Measurements from ENCODE around the gene TBC1D2. TPM values are rescaled to one million over a fixed set of nuclear protein-coding genes. Genes with fewer than 3 reads are reported as not detected.

The TBC1D2 gene
- total and polyA plus RNA-seq, 7 donors, result 1.3 to 2.9 (median 2.1) TPM

GRCh38 chr9:98228392-98229089 lies 26.9 kb downstream of the TBC1D2 start:
- TF ChIP-seq, protein P1, sequence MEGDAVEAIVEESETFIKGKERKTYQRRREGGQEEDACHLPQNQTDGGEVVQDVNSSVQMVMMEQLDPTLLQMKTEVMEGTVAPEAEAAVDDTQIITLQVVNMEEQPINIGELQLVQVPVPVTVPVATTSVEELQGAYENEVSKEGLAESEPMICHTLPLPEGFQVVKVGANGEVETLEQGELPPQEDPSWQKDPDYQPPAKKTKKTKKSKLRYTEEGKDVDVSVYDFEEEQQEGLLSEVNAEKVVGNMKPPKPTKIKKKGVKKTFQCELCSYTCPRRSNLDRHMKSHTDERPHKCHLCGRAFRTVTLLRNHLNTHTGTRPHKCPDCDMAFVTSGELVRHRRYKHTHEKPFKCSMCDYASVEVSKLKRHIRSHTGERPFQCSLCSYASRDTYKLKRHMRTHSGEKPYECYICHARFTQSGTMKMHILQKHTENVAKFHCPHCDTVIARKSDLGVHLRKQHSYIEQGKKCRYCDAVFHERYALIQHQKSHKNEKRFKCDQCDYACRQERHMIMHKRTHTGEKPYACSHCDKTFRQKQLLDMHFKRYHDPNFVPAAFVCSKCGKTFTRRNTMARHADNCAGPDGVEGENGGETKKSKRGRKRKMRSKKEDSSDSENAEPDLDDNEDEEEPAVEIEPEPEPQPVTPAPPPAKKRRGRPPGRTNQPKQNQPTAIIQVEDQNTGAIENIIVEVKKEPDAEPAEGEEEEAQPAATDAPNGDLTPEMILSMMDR (IDR thresholded peaks at IDR 0.05), result no peak
- DNase-seq (no peak), ATAC-seq (no peak)
- Histone ChIP-seq H3K4me1 (peaks cover 18% of the 10 kb centered on the region), H3K4me3 (no peak overlapping the region), H3K36me3 (ENCODE audit: insufficient read depth in 1 of 2, low read depth in 1 of 2) (peaks cover 0 to 16% of the 10 kb centered on the region in 2 donors), H3K27me3 (ENCODE audit: insufficient read depth in 3 of 3, low read length in 2 of 3) (no peaks in the 10 kb centered on the region), H3K9me3 (no peaks in the 10 kb centered on the region), H3K27ac (no peak overlapping the region)
- intact Hi-C loops (cut with DNase I), result loop anchor here in 1 of 2 donors (5.0 kb wide), 1 partner anchor 34 kb away; no protein-coding TSS in a partner anchor
- WGBS, 3 donors, result 88 to 92% (median 89%) methylated on average over 10 of the region's 10 CpGs

- Histone ChIP-seq H3K36me3 (ENCODE audit: insufficient read depth in 1 of 2, low read depth in 1 of 2) (peaks cover 0 to 10% of the 10 kb centered on the region in 2 donors), H3K9me3 (no peaks in the 10 kb centered on the region), H3K27me3 (ENCODE audit: insufficient read depth in 3 of 3, low read length in 2 of 3) (no peaks in the 10 kb centered on the region), H3K4me3 (no peak overlapping the region), H3K4me1 (peaks cover 18% of the 10 kb centered on the region), H3K27ac (no peak overlapping the region)
- intact Hi-C loops (cut with DNase I), result loop anchor here in 1 of 2 donors (5.0 kb wide), 1 partner anchor 34 kb away; no protein-coding TSS in a partner anchor
- TF ChIP-seq, protein P1 (IDR thresholded peaks at IDR 0.05), result no peak
- ATAC-seq, result no peak
- WGBS, 3 donors, result 87 to 90% (median 87%) methylated on average over 7 of the region's 7 CpGs
- no peak for DNase-seq
These were observed 27.6 kb downstream of the TBC1D2 start for GRCh38 chr9:98227883-98228282.

- Histone ChIP-seq H3K27me3 (ENCODE audit: insufficient read depth in 3 of 3, low read length in 2 of 3) (no peaks in the 10 kb centered on the region), H3K36me3 (ENCODE audit: insufficient read depth in 1 of 2, low read depth in 1 of 2) (peaks cover 0 to 8% of the 10 kb centered on the region in 2 donors), H3K27ac (peak overlapping the region; percentile 48), H3K4me3 (no peak overlapping the region), H3K4me1 (peaks cover 18% of the 10 kb centered on the region), H3K9me3 (no peaks in the 10 kb centered on the region)
- intact Hi-C loops (cut with DNase I), result loop anchor here in 1 of 2 donors (5.0 kb wide), 1 partner anchor 35 kb away; no protein-coding TSS in a partner anchor
- ATAC-seq (peak; percentile 85 to 97 (median 95)), DNase-seq (no peak)
- WGBS, 3 donors, result 29 to 39% (median 33%) methylated on average over 4 of the region's 4 CpGs
- TF ChIP-seq, protein P1 (IDR thresholded peaks at IDR 0.05), result no peak
These were observed 28.5 kb downstream of the TBC1D2 start for GRCh38 chr9:98226957-98227356.

DNA sequence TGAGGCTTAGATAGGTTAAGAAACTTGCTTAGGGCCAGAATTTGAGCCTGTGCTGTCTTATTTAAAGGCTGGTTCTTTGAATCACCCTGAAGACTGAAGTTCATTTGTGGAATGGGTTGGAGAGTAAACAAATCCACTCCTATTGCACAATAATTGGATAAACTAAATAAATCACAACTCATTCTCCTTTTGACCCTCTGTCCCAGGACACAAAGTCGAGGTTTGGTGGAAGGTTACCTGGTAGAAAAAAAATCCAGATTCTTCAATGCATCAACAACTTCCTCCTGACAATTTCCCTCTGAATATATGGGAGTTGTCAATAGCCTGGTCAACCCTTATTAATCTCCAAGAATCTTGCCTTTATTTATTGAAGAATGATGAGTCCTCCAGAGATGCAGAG lies 28.9 kb downstream of the TBC1D2 start:
- Histone ChIP-seq H3K36me3 (ENCODE audit: insufficient read depth in 1 of 2, low read depth in 1 of 2) (peaks cover 0 to 9% of the 10 kb centered on the region in 2 donors), H3K4me3 (no peak overlapping the region), H3K27ac (peak overlapping the region; percentile 48), H3K9me3 (no peaks in the 10 kb centered on the region), H3K4me1 (peaks cover 18% of the 10 kb centered on the region), H3K27me3 (ENCODE audit: insufficient read depth in 3 of 3, low read length in 2 of 3) (no peaks in the 10 kb centered on the region)
- intact Hi-C loops (cut with DNase I), result loop anchor here in 1 of 2 donors (5.0 kb wide), 1 partner anchor 36 kb away; no protein-coding TSS in a partner anchor
- WGBS, 3 donors, result 14 to 30% (median 16%) methylated on average over 1 of the region's 1 CpG
- DNase-seq (no peak), ATAC-seq (peak in 1 of 4 donors; percentile 38)
- TF ChIP-seq, protein P1 (IDR thresholded peaks at IDR 0.05), result no peak
